ENCODE results near the gene JAKMIP2.
"Not testable (repeated sequence)": the region's sequence is repeated elsewhere in the genome, so short reads cannot be mapped to it uniquely, and the experiment has no call there.

JAKMIP2 gene

DNA sequence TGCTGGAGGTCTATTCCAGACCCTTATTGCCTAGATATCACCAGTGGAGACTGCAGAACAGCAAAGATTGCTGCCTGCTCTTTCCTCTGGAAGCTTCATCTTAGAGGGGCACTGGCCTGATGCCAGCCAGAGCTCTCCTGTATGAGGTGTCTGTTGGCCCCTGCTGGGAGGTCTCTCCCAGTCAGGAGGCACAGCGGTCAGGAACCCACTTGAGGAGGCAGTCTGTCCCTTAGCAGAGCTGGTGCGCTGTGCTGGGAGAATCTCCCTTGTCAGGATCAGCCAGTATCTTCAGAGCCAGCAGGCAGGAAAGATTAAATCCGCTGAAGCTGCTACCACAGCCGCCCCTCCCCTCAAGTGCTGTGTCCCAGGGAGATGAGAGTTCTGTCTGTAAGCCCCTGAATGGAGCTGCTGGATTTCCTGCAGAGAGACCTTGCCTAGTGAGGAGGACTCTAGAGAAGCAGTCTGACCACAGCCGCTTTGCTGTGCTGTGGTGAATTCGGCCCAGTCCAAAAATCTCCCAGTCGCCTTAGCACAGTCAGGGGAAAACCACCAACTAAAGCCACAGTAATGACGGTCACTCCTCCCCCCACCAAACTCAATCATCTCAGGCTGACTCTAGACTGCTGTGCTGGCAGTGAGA, 124.1 kb downstream of the JAKMIP2 start:
- DNase-seq (ENCODE audit: low read depth) = no peak

DNA sequence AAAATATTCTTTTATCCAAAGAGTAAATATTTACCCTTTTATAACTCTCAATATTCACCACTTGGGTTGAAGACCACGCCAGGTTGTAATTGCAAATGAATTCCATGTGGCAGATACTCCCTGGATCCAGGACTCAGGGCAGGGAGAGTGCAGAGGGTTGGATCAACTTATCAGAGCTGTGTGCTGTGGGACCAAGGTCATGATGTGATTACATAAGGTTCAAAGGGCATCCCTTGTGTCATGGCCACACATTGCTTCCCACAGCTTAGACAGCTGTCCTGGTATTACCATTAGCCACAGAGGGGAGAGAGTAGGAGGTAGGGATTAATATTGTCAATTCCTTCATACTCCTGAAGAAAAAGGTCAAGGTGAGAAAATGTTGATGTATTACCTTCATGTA, 133.9 kb downstream of the JAKMIP2 start:
- DNase-seq (ENCODE audit: low read depth) = no peak

- no peak for DNase-seq (ENCODE audit: low read depth)
These were observed 137.3 kb downstream of the JAKMIP2 start for GRCh38 chr5:147645197-147645596.

GRCh38 chr5:147644460-147644859, 138.1 kb downstream of the JAKMIP2 start:
- DNase-seq (ENCODE audit: low read depth) = no peak

- no peak for DNase-seq (ENCODE audit: low read depth)
These were observed 139.4 kb downstream of the JAKMIP2 start for GRCh38 chr5:147643142-147643541.

- no peak for DNase-seq (ENCODE audit: low read depth)
These were observed 139.9 kb downstream of the JAKMIP2 start for GRCh38 chr5:147642666-147643065.

DNA sequence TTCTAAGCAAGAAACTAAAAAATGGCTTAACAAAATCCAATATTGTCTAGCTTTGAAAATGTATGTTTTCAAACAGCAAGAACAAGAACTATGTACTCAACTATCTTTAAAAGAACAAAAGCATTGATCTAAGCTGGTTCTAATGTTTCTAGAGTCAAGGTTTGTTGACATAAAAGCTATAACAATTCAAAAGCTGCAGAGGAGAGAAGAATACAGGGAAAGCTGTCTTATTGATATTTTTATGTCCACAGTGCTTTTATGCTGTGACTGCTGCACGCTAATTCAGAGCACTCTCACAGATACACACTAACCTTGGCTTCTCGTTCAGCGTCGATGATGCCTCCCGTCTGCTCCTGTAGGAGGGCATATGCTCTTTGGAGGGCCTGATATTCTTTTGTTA, 143.2 kb downstream of the JAKMIP2 start:
- no peak for DNase-seq (ENCODE audit: low read depth)

DNA sequence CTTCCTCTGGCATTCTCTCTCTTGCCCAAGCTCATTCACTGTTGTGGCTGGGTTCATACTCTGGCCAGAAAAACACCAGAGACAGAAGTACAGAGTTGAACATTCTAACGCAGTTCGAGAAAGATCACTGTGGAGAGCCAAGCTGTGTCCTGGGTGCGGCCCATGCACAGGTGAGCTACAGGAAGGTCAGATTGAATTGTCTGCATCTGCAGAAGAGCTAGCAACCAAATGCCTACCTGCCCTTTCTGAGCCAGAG, 145.9 kb downstream of the JAKMIP2 start:
- DNase-seq (ENCODE audit: low read depth) = no peak

DNA sequence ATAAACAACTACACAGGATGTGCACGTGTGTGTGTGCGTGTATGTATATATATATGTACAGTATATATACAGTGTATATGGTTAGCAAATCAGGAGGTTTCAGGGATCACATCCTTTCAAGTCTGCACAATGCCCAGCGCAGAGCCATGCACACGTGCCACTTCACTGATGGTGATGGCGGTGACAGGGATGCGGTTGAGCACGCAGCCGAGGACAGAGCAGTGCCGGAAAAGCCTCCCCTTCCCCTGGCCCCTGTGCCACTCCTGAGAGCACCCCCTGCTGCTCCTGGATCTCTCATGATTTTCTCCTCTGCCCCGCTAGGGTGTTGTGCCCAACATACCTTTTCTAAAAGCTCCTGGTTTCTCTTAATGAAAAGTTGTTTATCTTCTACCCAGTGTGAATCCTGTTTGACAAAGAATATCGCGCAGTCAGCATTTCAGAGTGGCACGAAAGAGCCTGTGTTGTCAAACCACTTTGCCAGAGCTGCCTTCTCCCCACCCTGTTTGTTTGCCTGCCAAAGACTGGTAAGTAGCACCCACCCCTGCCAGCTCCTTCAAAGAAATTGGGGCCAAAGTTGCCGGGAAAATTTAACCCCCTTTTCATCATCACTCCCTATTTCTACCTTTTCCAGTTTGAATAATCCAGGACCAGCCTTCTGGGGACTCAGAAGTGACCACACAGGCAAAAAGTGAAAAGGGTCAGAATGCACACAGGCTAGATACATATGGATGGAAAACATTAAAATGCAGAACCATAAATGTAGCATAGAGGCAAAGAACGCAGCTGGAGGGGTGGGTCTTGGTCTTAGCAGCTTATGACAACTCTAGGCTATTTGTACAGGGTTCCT, 146.4 kb downstream of the JAKMIP2 start:
- no peak for DNase-seq (ENCODE audit: low read depth)

DNA sequence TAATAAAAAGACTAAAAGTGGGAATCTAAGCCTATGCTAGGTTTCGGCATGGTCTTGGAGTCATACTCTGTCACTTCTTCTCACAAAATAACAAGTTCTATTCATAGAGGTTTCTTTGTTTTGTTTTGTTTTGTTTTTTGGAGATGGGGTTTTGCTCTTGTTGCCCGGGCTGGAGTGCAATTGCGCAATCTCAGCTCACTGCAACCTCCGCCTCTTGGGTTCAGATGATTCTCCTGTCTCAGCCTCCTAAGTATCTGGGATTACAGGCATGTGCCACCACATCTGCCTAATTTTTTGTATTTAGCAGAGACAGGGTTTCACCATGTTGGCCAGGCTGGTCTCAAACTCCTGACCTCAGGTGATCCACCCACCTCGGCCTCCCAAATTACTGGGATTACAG, 147.1 kb downstream of the JAKMIP2 start:
- not testable (repeated sequence) for DNase-seq (ENCODE audit: low read depth)

- DNase-seq (ENCODE audit: low read depth) = no peak
These were observed 149.4 kb downstream of the JAKMIP2 start for GRCh38 chr5:147633173-147633572.

DNA sequence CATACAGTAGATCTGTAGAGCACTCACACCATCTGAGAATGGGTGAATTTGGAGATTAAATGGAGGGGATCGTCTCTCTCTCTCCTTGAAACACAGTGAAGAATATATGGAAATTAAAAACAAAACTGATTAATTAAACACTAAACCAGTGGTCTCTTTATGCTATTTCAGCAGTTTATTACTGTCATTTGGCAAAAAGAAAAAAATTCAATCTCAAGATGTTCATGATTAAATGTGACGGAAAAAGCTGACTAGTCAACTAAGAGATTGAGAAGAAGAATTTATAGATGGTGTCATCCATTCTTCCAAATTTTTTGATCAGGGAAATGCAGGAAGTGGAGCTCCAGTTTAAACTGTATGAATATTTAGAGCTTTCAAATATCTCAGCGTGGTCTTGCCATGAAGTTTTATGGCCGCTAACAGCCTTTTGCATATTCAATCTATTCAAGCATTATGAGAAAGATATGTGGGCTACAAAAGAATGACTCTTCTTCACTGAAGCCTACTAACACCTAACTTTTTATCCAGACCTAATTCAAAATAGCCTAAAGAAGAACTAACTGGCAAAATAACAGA, 151.0 kb downstream of the JAKMIP2 start:
- DNase-seq (ENCODE audit: low read depth) = no peak

GRCh38 chr5:147629196-147629595, 153.3 kb downstream of the JAKMIP2 start:
- no peak for DNase-seq (ENCODE audit: low read depth)

- DNase-seq (ENCODE audit: low read depth) = peak; percentile 44
These were observed 154.3 kb downstream of the JAKMIP2 start for GRCh38 chr5:147628058-147628895.

DNA sequence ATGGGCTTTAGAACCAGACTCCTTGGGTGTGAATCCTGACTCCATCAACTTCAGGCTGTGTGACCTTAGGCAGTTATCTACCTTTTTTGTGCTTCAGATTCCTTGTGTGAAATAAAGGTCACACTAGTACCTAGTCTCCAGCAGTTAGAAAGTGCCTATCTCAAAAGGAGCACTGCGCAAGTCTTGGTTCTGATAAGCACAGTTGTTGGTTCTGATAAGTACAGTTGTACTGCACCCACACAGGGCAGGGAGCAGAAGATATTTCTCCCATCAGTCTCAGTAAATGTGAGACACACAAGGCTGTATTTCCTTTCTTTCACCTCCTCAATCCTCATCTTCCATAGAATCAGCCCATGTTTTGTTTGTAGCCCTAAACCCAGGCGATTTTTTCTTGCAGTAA, 156.1 kb downstream of the JAKMIP2 start:
- DNase-seq (ENCODE audit: low read depth) = no peak

GRCh38 chr5:147621016-147621415, 161.5 kb downstream of the JAKMIP2 start:
- no peak for DNase-seq (ENCODE audit: low read depth)

GRCh38 chr5:147619281-147619878, 163.1 kb downstream of the JAKMIP2 start:
- no peak for DNase-seq (ENCODE audit: low read depth)

DNA sequence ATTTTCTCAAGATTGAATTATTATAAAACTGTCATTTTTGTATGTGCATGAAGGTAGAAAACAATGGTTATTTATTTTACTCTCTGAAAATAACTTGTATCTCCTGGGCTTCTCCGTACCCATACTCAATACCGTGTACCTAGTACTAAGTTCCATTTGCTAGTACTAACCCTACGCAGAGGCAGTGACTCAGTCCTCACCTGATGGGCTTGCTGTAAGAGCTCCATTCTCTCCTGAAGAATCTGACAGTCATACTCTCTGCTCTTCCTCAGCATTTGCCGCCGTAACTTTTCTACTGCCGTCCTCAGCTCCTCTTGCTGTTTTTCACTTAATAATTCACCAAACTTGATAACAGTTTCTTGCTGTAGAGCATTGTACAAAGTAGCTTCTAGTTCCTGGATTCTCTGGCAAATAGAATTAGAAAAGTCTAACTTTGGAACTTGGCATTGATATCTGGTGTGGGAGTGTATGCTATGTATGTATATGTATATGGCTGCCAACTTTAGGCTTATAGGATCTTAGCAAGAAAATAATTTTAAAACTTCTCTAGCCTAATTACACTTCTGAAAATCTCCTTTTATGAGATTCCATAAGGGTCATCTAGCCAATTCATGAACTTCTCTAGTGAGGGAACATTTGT, 164.7 kb downstream of the JAKMIP2 start:
- no peak for DNase-seq (ENCODE audit: low read depth)

DNA sequence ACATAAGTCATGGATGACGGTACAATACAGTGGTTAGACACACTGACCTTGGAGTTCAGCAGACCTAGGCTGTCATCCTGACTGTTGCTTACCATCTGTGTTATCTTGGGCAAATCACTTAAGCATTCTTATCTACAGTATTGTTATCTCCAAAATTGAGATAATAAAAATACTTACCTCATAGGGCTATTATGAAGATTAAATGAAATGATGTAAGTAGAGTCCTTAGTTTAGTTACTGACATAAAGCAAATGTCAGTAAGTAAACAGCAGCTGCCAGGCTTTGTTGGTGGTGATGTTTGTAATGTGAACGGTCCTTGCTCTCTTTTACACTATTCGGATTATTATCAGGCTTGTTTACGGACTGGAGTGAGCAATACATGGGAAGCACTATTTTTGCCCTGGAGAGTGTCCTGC, 165.3 kb downstream of the JAKMIP2 start:
- DNase-seq (ENCODE audit: low read depth) = no peak

DNA sequence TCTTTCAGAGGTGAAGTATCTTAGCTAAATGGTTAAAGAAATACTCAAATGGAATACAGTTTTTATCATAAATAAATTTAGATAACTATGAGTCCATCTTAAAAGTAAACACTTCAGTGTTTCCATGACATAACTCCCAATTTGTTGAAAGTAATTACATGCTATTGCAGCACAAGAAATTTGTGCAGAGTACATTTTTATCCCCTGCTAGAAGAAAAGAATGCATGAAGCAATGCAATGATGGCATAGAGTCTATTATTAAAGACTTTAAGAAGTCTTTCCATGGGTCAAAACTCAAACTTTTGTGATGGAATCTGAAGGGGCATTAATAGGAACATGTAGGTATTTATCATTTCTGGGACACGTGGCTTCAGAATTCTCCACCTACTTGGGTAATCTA, 166.1 kb downstream of the JAKMIP2 start:
- peak; percentile 14 for DNase-seq (ENCODE audit: low read depth)

- DNase-seq (ENCODE audit: low read depth) = peak; percentile 63
These were observed 169.2 kb downstream of the JAKMIP2 start for GRCh38 chr5:147613359-147613758.

DNA sequence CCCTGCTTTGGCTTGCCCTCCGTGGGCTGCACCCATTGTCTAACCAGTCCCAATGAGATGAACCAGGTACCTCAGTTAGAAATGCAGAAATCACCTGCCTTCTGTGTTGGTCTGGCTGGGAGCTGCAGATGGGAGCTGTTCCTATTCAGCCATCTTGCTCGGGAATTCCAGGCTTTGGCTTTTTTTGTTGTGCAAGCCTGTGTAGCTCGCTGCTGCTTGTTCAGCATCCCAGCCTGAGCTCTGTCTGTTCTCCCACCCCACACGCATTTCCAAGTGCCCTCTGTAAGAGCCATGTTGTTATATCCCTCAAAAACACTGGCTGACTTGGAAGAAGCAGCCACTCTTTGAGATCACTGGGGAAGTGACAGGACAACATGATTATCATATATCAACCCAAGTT, 171.0 kb downstream of the JAKMIP2 start:
- no peak for DNase-seq (ENCODE audit: low read depth)
